Measurements from ENCODE around the gene IL36G.

Gene IL36G

DNA sequence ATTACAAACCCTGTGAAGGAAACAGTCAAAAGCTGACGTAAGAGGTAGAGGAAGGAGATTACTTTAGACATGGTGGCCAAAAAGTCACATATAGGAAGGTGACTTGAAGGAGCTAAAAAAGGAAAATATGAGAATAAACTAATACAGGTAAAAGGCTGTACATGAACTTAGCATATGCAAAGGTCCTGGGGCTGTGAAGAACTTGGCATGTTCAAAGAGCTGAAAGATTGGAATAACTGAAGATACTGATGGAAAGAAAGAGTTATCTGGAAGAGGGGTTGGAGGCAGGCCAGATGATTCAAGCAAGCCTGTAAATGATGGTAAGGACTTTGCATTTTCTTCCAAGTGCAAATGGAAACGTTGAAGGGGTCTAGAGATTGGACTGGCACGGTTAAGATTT, 40.7 kb downstream of the IL36G start:
- DNase-seq (ENCODE audit: low spot score): no peak

DNA sequence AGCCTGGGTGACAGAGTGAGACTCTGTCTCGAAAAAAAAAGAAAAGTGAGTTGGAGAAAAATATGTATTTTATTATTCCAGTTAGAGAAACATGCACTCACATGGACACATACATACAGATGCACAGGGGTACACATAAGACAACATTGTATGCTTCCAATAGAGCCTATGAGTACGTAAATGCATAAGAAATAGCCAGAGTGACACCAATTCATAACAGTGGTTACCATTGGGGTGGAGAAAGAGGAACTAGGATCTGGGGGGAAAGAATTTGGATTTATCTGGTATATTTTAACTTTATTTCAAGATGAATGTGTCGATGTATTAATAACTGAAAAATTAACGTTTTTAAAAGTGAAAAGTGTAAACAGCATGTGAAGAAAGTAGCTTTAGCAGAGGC, 43.5 kb downstream of the IL36G start:
- no peak for DNase-seq (ENCODE audit: low spot score)

DNA sequence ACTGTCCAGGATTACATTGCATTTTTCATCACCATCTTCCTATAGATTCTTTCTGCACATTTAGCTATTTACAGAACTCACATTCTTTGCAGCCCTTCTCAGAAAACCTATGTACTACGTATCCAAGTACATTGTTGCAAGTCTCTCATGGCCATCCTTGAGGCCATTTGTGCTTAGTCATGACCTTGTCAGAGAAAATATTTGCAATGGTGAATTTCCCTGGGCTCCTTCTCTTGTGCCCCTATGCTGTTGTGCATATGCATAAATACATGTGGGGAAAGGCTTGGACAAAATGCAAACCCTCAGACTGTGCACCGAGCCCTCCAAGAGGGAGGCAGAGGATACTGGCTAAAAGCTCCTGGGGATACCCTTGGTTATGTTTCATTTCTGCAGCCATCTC, 47.0 kb downstream of the IL36G start:
- no peak for DNase-seq (ENCODE audit: low spot score)

DNA sequence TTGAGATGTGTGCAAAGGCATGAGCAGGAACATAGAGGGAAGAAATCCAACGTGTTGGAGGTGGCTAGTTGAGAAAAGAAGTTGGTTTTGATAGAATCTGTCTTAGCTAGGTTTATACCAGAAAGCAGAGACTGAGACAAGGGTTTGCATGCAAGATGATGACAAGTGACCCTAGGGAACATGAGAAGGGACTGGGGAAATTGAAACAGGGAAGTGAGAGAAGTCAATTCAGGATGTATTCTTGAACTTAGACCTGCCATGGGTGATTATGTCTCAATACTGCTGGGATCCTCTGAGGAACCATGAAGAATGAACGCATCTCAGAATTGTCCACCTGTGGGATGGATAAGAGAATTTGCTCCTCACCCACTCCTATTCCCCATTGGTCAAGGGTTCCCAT, 47.9 kb downstream of the IL36G start:
- no peak for DNase-seq (ENCODE audit: low spot score)

DNA sequence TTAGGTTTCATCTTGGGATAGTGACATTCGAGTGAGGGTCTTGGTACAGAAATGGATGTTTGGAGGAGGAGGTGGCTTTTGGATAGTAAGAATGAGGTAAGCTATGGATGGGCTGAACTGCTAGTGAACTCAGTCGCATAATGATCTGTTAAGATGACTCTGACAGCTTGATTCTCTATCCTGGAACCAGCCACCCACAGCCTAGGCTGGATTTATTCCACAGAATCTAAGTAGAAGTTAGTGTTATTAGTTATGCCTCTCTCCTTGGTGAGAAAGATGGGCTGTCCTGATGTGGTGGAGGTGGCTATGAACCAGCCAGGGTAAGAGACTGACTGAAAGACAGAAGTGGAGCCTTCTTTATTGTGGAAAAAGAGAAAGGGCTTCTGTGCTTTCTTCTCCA, 49.9 kb downstream of the IL36G start:
- DNase-seq (ENCODE audit: low spot score): no peak

DNA sequence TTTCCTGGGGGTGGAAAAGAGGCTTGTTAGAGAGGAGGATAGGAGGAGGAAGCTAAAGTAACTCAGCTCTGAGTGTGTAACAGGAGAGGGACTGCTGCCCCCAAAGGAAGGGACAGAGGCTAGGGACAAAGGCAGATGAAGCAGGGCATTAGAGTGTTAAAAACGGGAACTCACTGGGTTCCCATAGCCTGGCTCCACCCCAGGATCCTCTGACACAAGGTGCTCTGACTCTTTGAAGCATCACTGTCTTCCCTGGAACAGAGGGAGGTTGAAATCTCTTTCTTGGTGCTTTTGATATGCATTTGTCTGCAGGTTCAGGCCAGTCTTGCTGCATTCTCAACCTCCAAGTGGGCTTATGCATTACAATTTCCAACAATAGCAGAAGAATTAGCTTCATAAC, 50.3 kb downstream of the IL36G start:
- DNase-seq (ENCODE audit: low spot score): no peak

DNA sequence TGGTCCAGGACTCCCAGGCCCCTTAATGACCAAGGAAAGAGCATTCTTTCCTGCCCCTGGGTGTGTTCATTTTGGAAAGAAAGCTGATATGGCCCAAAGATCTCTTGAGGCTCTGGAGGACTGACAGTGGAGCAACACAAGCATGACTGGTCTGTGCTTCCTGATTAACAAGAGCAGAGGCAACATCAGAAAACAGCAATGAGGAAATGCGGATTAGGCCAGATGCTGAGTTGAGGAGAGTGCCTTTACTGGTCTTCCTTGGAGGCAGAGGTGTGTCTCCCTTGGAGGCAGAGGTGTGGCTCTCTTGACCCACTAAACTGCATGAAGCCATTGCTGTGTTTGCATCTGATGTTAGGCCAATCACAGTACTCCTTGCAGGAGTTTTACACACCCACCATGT, 54.9 kb downstream of the IL36G start:
- DNase-seq (ENCODE audit: low spot score): no peak

DNA sequence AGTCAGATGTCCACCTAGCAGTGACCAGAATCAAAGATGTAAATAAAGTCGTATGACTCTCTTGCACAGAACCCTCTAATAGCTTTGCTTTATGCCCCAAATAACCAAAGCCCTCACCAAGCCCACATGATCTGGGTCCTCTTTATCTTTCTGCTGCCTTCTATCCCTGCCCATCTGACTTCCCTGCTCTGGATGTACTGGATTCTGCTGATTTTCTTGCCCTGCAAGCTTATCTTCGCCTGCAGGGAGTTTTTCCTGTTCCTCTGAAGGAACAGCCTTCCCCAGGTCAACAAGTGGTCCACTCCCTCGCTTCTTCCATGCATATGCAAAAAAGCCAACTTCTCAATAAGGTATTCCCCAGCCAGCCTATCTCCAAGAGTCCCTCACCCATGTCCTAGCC, 56.2 kb downstream of the IL36G start:
- DNase-seq (ENCODE audit: low spot score): no peak
